AG09319 (cell line): Measurements from ENCODE around the gene TTC27.

Experiments used
- DNase-seq: peaks from one replicate; pipeline ENCODE4 v3.0.0-alpha.2; 2010; ENCODE audit warnings: low read depth; ENCODE audit errors: extremely low read depth
- CTCF ChIP-seq: IDR thresholded peaks from 2 replicates; pipeline ENCODE4 v1.5.1; 2011; ENCODE audit warnings: low read depth, mild to moderate bottlenecking, inconsistent platforms, low read length, moderate library complexity

Gene TTC27

GRCh38 chr2:32772638-32773447 lies 145.0 kb downstream of the TTC27 start:
- peak; percentile 64 for TF ChIP-seq CTCF
- DNase-seq, result peak; percentile 44

GRCh38 chr2:32773448-32773808 lies 145.6 kb downstream of the TTC27 start:
- TF ChIP-seq CTCF, result no peak

GRCh38 chr2:32775954-32776353 lies 148.1 kb downstream of the TTC27 start:
- DNase-seq, result no peak
- no peak for TF ChIP-seq CTCF

More at GRCh38 chr2:32773448-32773808, 145.6 kb downstream of the TTC27 start:
- no peak for DNase-seq

GRCh38 chr2:32777714-32778113 lies 149.9 kb downstream of the TTC27 start:
- DNase-seq, result no peak
- no peak for TF ChIP-seq CTCF

- no peak for DNase-seq
- TF ChIP-seq CTCF, result no peak
Measured at GRCh38 chr2:32780961-32781360, 153.1 kb downstream of the TTC27 start.

- TF ChIP-seq CTCF, result no peak
Measured at GRCh38 chr2:32783469-32783868, 155.6 kb downstream of the TTC27 start.

GRCh38 chr2:32783933-32784332 lies 156.1 kb downstream of the TTC27 start:
- TF ChIP-seq CTCF, result no peak

More at GRCh38 chr2:32783469-32783868, 155.6 kb downstream of the TTC27 start:
- no peak for DNase-seq

More at GRCh38 chr2:32783933-32784332, 156.1 kb downstream of the TTC27 start:
- DNase-seq, result no peak
